Neural progenitor cell (in vitro differentiated cells): Measurements from ENCODE around the gene FOXO3B. TPM values are rescaled to one million over a fixed set of nuclear protein-coding genes. Genes with fewer than 3 reads are reported as not detected.
"Not testable (repeated sequence)": the region's sequence is repeated elsewhere in the genome, so short reads cannot be mapped to it uniquely, and the experiment has no call there.

Source experiments
- DNase-seq: peaks from one replicate; pipeline ENCODE4 v3.0.0-alpha.2; 2016; ENCODE audit warnings: low spot score
- H2AFZ ChIP-seq: fragments of 200-600 bp; sonication (generic); replicated peaks from 2 replicates; pipeline ENCODE4 v1.6.1; 2016; ENCODE audit warnings: antibody characterized with exemption
- H3F3A ChIP-seq: fragments of 200-600 bp; sonication (generic); 2 replicates; pipeline ENCODE4 v1.6.1; 2016; ENCODE audit warnings: antibody characterized with exemption, low read depth
- H3K27ac ChIP-seq: fragments of 200-600 bp; sonication (generic); 2 replicates; pipeline ENCODE4 v1.5.1; 2016; ENCODE audit warnings: mild to moderate bottlenecking
- H3K27me3 ChIP-seq: fragments of 200-600 bp; sonication (generic); 2 replicates; pipeline ENCODE4 v1.6.1; 2016; ENCODE audit warnings: mild to moderate bottlenecking, moderate library complexity
- H3K36me3 ChIP-seq: fragments of 200-600 bp; sonication (generic); 2 replicates; pipeline ENCODE4 v1.5.1; 2016
- H3K4me1 ChIP-seq: fragments of 200-600 bp; sonication (generic); 2 replicates; pipeline ENCODE4 v1.6.1; 2016; ENCODE audit warnings: mixed run types
- H3K4me2 ChIP-seq: fragments of 200-600 bp; sonication (generic); 2 replicates; pipeline ENCODE4 v1.6.1; 2016
- H3K4me3 ChIP-seq: fragments of 200-600 bp; sonication (generic); 2 replicates; pipeline ENCODE4 v1.5.1; 2016
- H3K79me2 ChIP-seq: fragments of 200-600 bp; sonication (generic); 2 replicates; pipeline ENCODE4 v1.6.1; 2016; ENCODE audit warnings: low read depth
- H3K9ac ChIP-seq: fragments of 200-600 bp; sonication (generic); 2 replicates; pipeline ENCODE4 v1.6.1; 2016
- H3K9me3 ChIP-seq: fragments of 200-600 bp; sonication (generic); 2 replicates; pipeline ENCODE4 v1.5.1; 2016; ENCODE audit warnings: low read depth
- H4K20me1 ChIP-seq: fragments of 200-600 bp; sonication (generic); 2 replicates; pipeline ENCODE4 v1.6.1; 2016; ENCODE audit warnings: low read depth
- H3K27ac Mint-ChIP-seq: 3 replicates; pipeline ENCODE4 v1.8.0; 2021; ENCODE audit warnings: mixed read lengths
- H3K27me3 Mint-ChIP-seq: 2 replicates; pipeline ENCODE4 v1.8.0; 2022; ENCODE audit warnings: low read depth, mild to moderate bottlenecking, inconsistent platforms, moderate library complexity, mixed read lengths; ENCODE audit not compliant: insufficient read depth
- H3K36me3 Mint-ChIP-seq: 3 replicates; pipeline ENCODE4 v1.8.0; 2021; ENCODE audit warnings: mixed read lengths
- H3K4me1 Mint-ChIP-seq: 3 replicates; pipeline ENCODE4 v1.8.0; 2021; ENCODE audit warnings: mixed read lengths
- H3K4me3 Mint-ChIP-seq: 3 replicates; pipeline ENCODE4 v1.8.0; 2021; ENCODE audit warnings: mild to moderate bottlenecking, moderate library complexity, mixed read lengths
- H3K9me3 Mint-ChIP-seq: 3 replicates; pipeline ENCODE4 v1.8.0; 2020; ENCODE audit warnings: mixed read lengths
- total RNA-seq: library from RNA; depleted of rRNA; stranded (reverse); fragments of >200 nt; gene quantifications from 2 replicates; pipeline ENCODE4 v1.2.3, GENCODE V29; 2015; ENCODE audit warnings: low replicate concordance

The FOXO3B gene
- total RNA-seq, 1 donor from 2014 or later = 9.4 TPM

- Histone ChIP-seq H3K79me2 (peaks cover 40% of the 10 kb centered on the region), H3K9me3 (peaks cover 10% of the 10 kb centered on the region), H3K36me3 (peaks cover 36% of the 10 kb centered on the region)
- not testable (repeated sequence) for H3F3A ChIP-seq, H3K27ac ChIP-seq, H3K27me3 Mint-ChIP-seq, H3K4me3 ChIP-seq, H4K20me1 ChIP-seq, DNase-seq, H3K4me2 ChIP-seq, H3K9ac ChIP-seq, H3K4me1 Mint-ChIP-seq, H3K27me3 ChIP-seq, H3K27ac Mint-ChIP-seq, H3K4me1 ChIP-seq, H2AFZ ChIP-seq, H3K4me3 Mint-ChIP-seq
- peaks cover 49% of the 10 kb centered on the region for H3K36me3 Mint-ChIP-seq
- peaks cover 36% of the 10 kb centered on the region for H3K9me3 Mint-ChIP-seq
These were observed 5.2 kb downstream of the FOXO3B start for GRCh38 chr17:18676928-18677327.

- not testable (repeated sequence) for DNase-seq, H2AFZ ChIP-seq
- H3K36me3 ChIP-seq = peaks cover 35% of the 10 kb centered on the region
These were observed 9.5 kb downstream of the FOXO3B start for GRCh38 chr17:18672395-18673227.

GRCh38 chr17:18668625-18669024 lies 13.5 kb downstream of the FOXO3B start:
- Mint-ChIP-seq H3K36me3 (peaks cover 40% of the 10 kb centered on the region), H3K9me3 (peaks cover 41% of the 10 kb centered on the region)
- not testable (repeated sequence) for H3K4me3 Mint-ChIP-seq, H3K27ac ChIP-seq, H3K4me1 Mint-ChIP-seq, H3K27me3 ChIP-seq, H3K4me3 ChIP-seq, H3F3A ChIP-seq, H3K4me1 ChIP-seq, H3K27ac Mint-ChIP-seq, H4K20me1 ChIP-seq, H3K27me3 Mint-ChIP-seq, DNase-seq, H3K9ac ChIP-seq, H3K4me2 ChIP-seq, H2AFZ ChIP-seq
- Histone ChIP-seq H3K79me2 (peaks cover 12% of the 10 kb centered on the region), H3K9me3 (peaks cover 10% of the 10 kb centered on the region), H3K36me3 (peaks cover 22% of the 10 kb centered on the region)

More at GRCh38 chr17:18672395-18673227, 9.5 kb downstream of the FOXO3B start:
- H3K27ac ChIP-seq, H3K4me1 ChIP-seq, H3K4me1 Mint-ChIP-seq, H3K4me3 Mint-ChIP-seq, H3K27ac Mint-ChIP-seq, H3F3A ChIP-seq, H4K20me1 ChIP-seq, H3K9ac ChIP-seq, H3K4me3 ChIP-seq, H3K27me3 ChIP-seq, H3K27me3 Mint-ChIP-seq, H3K4me2 ChIP-seq: not testable (repeated sequence)
- H3K79me2 ChIP-seq = peaks cover 27% of the 10 kb centered on the region
- H3K9me3 ChIP-seq = peaks cover 14% of the 10 kb centered on the region
- Mint-ChIP-seq H3K36me3 (peaks cover 62% of the 10 kb centered on the region), H3K9me3 (peaks cover 52% of the 10 kb centered on the region)

- H3K4me3 Mint-ChIP-seq, H3K4me3 ChIP-seq, H3K9ac ChIP-seq, DNase-seq, H3K27me3 Mint-ChIP-seq, H3K4me1 ChIP-seq, H3K4me1 Mint-ChIP-seq, H3K4me2 ChIP-seq, H4K20me1 ChIP-seq, H3K27ac Mint-ChIP-seq, H3K27me3 ChIP-seq, H3F3A ChIP-seq, H2AFZ ChIP-seq, H3K27ac ChIP-seq: not testable (repeated sequence)
- Histone ChIP-seq H3K79me2 (peaks cover 12% of the 10 kb centered on the region), H3K36me3 (peaks cover 17% of the 10 kb centered on the region), H3K9me3 (peaks cover 15% of the 10 kb centered on the region)
- Mint-ChIP-seq H3K36me3 (peaks cover 36% of the 10 kb centered on the region), H3K9me3 (peaks cover 46% of the 10 kb centered on the region)
These were observed 14.6 kb downstream of the FOXO3B start for GRCh38 chr17:18667535-18667934.

DNA sequence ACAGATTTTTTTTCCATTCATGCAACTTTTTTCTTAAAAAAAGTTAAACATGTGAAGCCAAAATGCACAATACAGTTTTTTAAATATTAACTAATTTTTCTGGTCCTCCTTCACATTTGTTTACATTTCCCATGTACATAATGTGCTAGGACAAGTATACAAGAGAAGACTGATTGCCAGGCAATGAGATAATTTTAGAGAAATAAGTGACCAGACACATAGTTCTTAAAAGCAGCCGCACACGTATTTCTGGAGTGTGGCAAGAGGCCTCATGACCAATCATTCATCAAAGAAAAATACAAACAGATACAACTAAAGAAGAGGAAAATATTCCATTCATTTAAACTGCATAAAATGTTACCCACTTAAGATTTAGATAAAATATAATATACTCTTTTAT lies 15.8 kb downstream of the FOXO3B start:
- H3F3A ChIP-seq, H3K27me3 Mint-ChIP-seq, H3K4me2 ChIP-seq, H3K27me3 ChIP-seq, H3K4me3 ChIP-seq, H3K27ac Mint-ChIP-seq, H3K4me3 Mint-ChIP-seq, H3K4me1 Mint-ChIP-seq, H3K9ac ChIP-seq, H4K20me1 ChIP-seq, H2AFZ ChIP-seq, H3K4me1 ChIP-seq, H3K27ac ChIP-seq, DNase-seq: not testable (repeated sequence)
- Histone ChIP-seq H3K9me3 (peaks cover 21% of the 10 kb centered on the region), H3K79me2 (peaks cover 12% of the 10 kb centered on the region), H3K36me3 (peaks cover 17% of the 10 kb centered on the region)
- Mint-ChIP-seq H3K36me3 (peaks cover 30% of the 10 kb centered on the region), H3K9me3 (peaks cover 50% of the 10 kb centered on the region)

DNA sequence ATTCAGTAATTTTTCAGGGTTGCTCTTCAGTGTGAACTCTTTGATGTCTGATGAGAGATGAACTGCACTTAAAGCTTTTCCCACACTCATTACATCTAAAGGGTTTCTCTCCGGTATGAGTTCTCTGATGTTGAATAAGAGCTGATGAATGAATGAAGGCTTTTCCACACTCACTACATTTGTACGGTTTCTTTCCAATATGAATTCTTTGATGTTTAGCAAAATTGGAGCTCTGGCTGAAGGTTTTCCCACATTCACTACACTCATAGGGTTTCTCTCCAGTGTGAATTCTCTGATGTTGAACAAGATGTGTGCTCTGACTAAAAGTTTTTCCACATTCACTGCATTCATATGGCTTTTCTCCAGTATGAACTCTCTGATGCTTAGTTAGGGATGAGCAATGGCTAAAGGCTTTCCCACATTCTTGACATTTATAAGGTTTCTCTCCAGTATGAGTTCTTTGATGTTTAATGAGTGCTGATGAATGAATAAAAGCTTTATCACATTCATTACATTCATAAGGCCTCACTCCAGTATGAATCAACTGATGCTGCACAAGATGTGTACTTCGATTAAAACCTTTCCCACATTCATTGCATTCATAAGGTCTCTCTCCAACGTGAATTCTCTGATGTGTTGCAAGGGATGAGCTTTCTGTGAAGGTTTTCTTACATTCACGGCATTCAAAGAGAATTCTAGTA lies 20.0 kb downstream of the FOXO3B start:
- not testable (repeated sequence) for H3K36me3 Mint-ChIP-seq, H3K27ac Mint-ChIP-seq, H3F3A ChIP-seq, H3K4me2 ChIP-seq, H3K27me3 ChIP-seq, H3K4me1 ChIP-seq, H3K36me3 ChIP-seq, H3K4me3 Mint-ChIP-seq, H3K4me3 ChIP-seq, H3K4me1 Mint-ChIP-seq, H4K20me1 ChIP-seq, H2AFZ ChIP-seq, H3K9ac ChIP-seq, H3K79me2 ChIP-seq, DNase-seq, H3K27me3 Mint-ChIP-seq, H3K27ac ChIP-seq
- H3K9me3 Mint-ChIP-seq = peaks cover 36% of the 10 kb centered on the region
- H3K9me3 ChIP-seq = peaks cover 20% of the 10 kb centered on the region

GRCh38 chr17:18650094-18650493 lies 32.0 kb downstream of the FOXO3B start:
- not testable (repeated sequence) for H2AFZ ChIP-seq, H3K4me1 ChIP-seq, H3F3A ChIP-seq, DNase-seq, H3K79me2 ChIP-seq, H4K20me1 ChIP-seq, H3K27me3 ChIP-seq, H3K9me3 ChIP-seq, H3K4me1 Mint-ChIP-seq, H3K4me3 Mint-ChIP-seq, H3K9ac ChIP-seq, H3K27ac ChIP-seq, H3K27ac Mint-ChIP-seq, H3K4me2 ChIP-seq, H3K36me3 Mint-ChIP-seq, H3K9me3 Mint-ChIP-seq, H3K36me3 ChIP-seq, H3K27me3 Mint-ChIP-seq, H3K4me3 ChIP-seq

DNA sequence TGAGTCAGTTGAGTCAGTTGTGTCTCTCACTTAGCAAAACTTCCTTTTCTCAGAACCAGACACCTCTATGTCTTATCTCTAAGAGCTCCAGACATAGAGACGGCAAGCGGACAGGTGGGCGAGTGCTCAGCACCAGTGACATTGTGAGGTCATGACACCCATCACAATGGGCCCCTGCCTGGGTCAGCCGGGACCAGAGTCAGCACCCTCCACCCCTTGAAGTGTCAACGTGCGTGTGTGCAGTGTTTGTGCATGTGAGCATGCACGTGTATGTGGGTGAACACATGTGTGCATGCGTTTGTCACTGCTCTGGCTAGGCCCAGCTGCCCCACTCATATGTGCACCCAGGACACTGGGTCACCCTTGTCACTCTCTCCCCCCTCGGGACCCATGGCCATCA lies 37.8 kb downstream of the FOXO3B start, which contains the start of gene TBC1D28:
TSS of gene TBC1D28 (minus strand) at position 101 of the 400 bp plus-strand sequence. CDS start 3,039 bp downstream, outside the sequence.
- H3K4me3 ChIP-seq, H3K4me1 ChIP-seq, H3K79me2 ChIP-seq, H3K4me1 Mint-ChIP-seq, H3F3A ChIP-seq, H3K9ac ChIP-seq, H3K36me3 ChIP-seq, DNase-seq, H3K36me3 Mint-ChIP-seq, H3K4me3 Mint-ChIP-seq, H4K20me1 ChIP-seq, H3K27ac Mint-ChIP-seq, H3K27ac ChIP-seq, H3K9me3 Mint-ChIP-seq, H3K9me3 ChIP-seq, H2AFZ ChIP-seq, H3K27me3 ChIP-seq, H3K27me3 Mint-ChIP-seq, H3K4me2 ChIP-seq: not testable (repeated sequence)
